ENCODE measurements around the gene SEC14L3. TPM values are rescaled to one million over a fixed set of nuclear protein-coding genes. Genes with fewer than 3 reads are reported as not detected.

SEC14L3 gene
- total RNA-seq, 4 donors from 2014 or later, result not detected

DNA sequence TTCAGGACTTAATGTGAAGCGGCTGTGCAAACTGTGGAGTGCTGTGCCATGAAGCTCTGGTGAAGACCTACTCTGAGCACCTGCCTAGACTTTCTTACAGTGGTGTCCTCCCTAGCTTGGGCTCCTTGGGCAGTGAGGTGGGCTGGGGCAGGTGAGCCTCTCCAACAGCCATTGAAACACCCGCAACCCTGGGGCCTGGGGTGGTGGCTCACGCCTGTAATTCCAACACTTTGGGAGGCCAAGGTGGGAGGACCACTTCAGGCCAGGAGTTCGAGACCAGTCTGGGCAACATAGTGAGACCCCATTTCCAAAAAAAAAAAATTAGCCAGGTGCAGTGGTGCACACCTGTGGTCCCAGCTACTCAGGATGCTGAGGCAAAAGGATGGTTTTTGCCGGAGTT, 14.3 kb upstream of the SEC14L3 start:
- Histone ChIP-seq H3K36me3 (no peaks in the 10 kb centered on the region), H3K27ac (no peak overlapping the region), H3K9me3 (no peaks in the 10 kb centered on the region), H3K4me1 (no peaks in the 10 kb centered on the region), H3K4me3 (no peak overlapping the region), H3K27me3 (no peaks in the 10 kb centered on the region)
- in situ Hi-C loops (cut with MboI; ENCODE audit: low pct_ligation_motif_present in 1 of 4, low pct_unique_long_range_greater_than_20kb in 1 of 4, low sequenced_read_pairs in 3 of 4) (loop anchor here in 2 of 4 donors (25.0 kb wide), 2 partner anchors 99 to 374 kb away; partner anchors contain the start of genes RNF215 (in 1 of the 2) and SEC14L2 (in 1 of the 2)), intact Hi-C loops (cut with DNase I; ENCODE audit: low total_unique reads) (loop anchor here (5.0 kb wide), 1 partner anchor 224 kb away; no protein-coding TSS in a partner anchor)
- DNase-seq, result no peak
- 71 to 92% methylated on average over 1 to 5 of the region's 5 CpGs for WGBS, 2 donors (ENCODE audit: low coverage in 1 of 2)
- TF ChIP-seq EP300 (IDR thresholded peaks at IDR 0.05; ENCODE audit: low read depth) (no peak), POLR2AphosphoS5 (IDR thresholded peaks at IDR 0.05) (no peak), POLR2A (IDR thresholded peaks at IDR 0.05) (no peak)
- TF ChIP-seq, protein P1, sequence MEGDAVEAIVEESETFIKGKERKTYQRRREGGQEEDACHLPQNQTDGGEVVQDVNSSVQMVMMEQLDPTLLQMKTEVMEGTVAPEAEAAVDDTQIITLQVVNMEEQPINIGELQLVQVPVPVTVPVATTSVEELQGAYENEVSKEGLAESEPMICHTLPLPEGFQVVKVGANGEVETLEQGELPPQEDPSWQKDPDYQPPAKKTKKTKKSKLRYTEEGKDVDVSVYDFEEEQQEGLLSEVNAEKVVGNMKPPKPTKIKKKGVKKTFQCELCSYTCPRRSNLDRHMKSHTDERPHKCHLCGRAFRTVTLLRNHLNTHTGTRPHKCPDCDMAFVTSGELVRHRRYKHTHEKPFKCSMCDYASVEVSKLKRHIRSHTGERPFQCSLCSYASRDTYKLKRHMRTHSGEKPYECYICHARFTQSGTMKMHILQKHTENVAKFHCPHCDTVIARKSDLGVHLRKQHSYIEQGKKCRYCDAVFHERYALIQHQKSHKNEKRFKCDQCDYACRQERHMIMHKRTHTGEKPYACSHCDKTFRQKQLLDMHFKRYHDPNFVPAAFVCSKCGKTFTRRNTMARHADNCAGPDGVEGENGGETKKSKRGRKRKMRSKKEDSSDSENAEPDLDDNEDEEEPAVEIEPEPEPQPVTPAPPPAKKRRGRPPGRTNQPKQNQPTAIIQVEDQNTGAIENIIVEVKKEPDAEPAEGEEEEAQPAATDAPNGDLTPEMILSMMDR (IDR thresholded peaks at IDR 0.05), result no peak

DNA sequence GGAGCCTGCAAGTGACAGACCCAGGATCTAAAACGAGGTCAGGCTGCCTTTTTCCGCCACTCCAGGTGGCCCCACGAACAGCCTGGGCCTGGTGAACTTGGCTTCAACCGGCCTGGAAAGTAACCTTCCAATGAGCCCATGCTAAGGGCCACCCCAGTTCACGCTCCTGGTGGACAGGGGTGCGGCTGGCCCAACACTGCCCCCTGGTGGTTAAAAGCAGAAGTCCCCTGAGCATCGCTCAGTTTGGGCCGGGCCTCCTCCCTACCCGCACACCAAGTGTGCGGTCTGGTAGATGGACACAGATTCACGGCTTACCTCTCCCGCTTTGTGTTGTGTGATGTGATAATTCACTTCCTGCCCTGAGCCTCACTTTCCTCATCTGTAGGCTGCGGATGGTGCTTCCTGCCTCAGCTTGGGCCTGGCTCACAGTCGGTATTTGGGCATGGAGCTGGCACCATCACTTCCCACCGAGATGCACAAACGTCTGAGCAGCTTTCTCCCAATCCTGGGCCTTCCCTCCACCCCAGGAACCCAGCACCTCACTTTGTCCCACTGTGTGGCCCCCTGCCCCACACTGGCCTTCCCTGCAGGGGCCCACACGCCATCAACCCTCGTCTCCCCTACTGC, 13.7 kb upstream of the SEC14L3 start:
- intact Hi-C loops (cut with DNase I; ENCODE audit: low total_unique reads) (loop anchor here (2.0 to 5.0 kb wide), 2 partner anchors 95 to 223 kb away; no protein-coding TSS in a partner anchor), in situ Hi-C loops (cut with MboI; ENCODE audit: low pct_ligation_motif_present in 1 of 4, low pct_unique_long_range_greater_than_20kb in 1 of 4, low sequenced_read_pairs in 3 of 4) (loop anchor here in 2 of 4 donors (25.0 kb wide), 2 partner anchors 98 to 373 kb away; partner anchors contain the start of genes RNF215 (in 1 of the 2) and SEC14L2 (in 1 of the 2))
- Histone ChIP-seq H3K9me3 (no peaks in the 10 kb centered on the region), H3K27ac (no peak overlapping the region), H3K36me3 (no peaks in the 10 kb centered on the region), H3K27me3 (no peaks in the 10 kb centered on the region), H3K4me1 (no peaks in the 10 kb centered on the region), H3K4me3 (no peak overlapping the region)
- TF ChIP-seq, protein P1 (IDR thresholded peaks at IDR 0.05), result peak; percentile 95 to 98 (median 95)
- TF ChIP-seq EP300 (IDR thresholded peaks at IDR 0.05; ENCODE audit: low read depth), result no peak
- DNase-seq, result peak; percentile 72
- WGBS, 2 donors (ENCODE audit: low coverage in 1 of 2), result 13 to 29% methylated on average over 3 to 15 of the region's 18 CpGs

DNA sequence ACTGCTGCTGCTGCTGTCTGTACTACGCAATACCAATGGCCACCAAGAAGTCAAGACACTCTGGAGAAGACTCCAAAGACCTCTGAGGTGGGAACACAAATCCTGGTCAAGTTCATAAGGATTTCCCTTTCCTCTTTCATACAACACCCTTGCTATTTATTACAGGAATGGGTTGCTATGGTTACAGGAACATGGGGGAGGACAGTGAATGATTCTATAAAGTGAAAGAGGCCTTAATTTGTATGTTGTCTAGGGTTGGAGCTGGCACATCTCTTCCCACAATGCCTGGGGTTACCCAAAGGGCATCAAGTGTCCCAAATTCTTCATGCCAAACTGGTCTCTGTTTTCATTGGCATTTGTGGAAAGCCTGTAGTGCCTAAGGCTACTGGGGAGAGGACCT, 11.4 kb upstream of the SEC14L3 start:
- DNase-seq, result no peak
- no peaks in the 10 kb centered on the region for H3K27me3 ChIP-seq
- no peak overlapping the region for H3K27ac ChIP-seq
- no peaks in the 10 kb centered on the region for H3K36me3 ChIP-seq
- 89% methylated on average over 1 of the region's 1 CpG; no CpG with 5 or more reads in 1 of the 2 donors for WGBS, 2 donors (ENCODE audit: low coverage in 1 of 2)
- TF ChIP-seq POLR2A (IDR thresholded peaks at IDR 0.05) (no peak), POLR2AphosphoS5 (IDR thresholded peaks at IDR 0.05) (no peak), EP300 (IDR thresholded peaks at IDR 0.05; ENCODE audit: low read depth) (no peak)
- TF ChIP-seq, protein P1 (IDR thresholded peaks at IDR 0.05), result no peak
- no peak overlapping the region for H3K4me3 ChIP-seq
- intact Hi-C loops (cut with DNase I; ENCODE audit: low total_unique reads) (no loop called here), in situ Hi-C loops (cut with MboI; ENCODE audit: low pct_ligation_motif_present in 1 of 4, low pct_unique_long_range_greater_than_20kb in 1 of 4, low sequenced_read_pairs in 3 of 4) (loop anchor here in 3 of 4 donors (5.0 to 25.0 kb wide), 3 partner anchors 91 to 371 kb away; partner anchors contain the start of genes RNF215 (in 1 of the 3) and SEC14L2 (in 1 of the 3))
- H3K4me1 ChIP-seq, result no peaks in the 10 kb centered on the region
- no peaks in the 10 kb centered on the region for H3K9me3 ChIP-seq

DNA sequence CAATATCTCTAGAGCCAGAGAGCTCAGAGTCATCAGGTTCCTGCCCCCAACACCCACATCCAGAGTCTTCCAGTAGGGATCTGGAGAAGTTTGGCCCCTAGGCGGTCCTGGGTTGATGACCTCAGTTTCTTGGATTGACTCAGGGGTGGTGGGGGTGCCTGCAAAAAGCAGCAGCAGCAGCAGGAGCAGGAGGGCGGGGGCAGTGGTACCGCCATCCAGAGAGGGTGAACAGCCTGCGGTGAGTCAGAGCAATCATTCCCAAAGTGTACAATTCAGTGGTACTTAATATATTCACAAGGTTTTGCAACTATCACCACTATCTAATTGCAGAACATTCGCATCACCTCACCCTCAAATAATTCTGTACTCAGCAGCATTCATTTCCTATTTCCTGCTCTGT, 9.9 kb upstream of the SEC14L3 start:
- Histone ChIP-seq H3K9me3 (no peaks in the 10 kb centered on the region), H3K27ac (no peak overlapping the region), H3K36me3 (no peaks in the 10 kb centered on the region), H3K4me3 (no peak overlapping the region), H3K27me3 (no peaks in the 10 kb centered on the region), H3K4me1 (no peaks in the 10 kb centered on the region)
- TF ChIP-seq POLR2AphosphoS5 (IDR thresholded peaks at IDR 0.05), result no peak
- no peak for TF ChIP-seq POLR2A (IDR thresholded peaks at IDR 0.05)
- TF ChIP-seq EP300 (IDR thresholded peaks at IDR 0.05; ENCODE audit: low read depth), result no peak
- TF ChIP-seq, protein P1 (IDR thresholded peaks at IDR 0.05), result no peak
- DNase-seq, result no peak
- in situ Hi-C loops (cut with MboI; ENCODE audit: low pct_ligation_motif_present in 1 of 4, low pct_unique_long_range_greater_than_20kb in 1 of 4, low sequenced_read_pairs in 3 of 4) (loop anchor here in 3 of 4 donors (5.0 to 25.0 kb wide), 3 partner anchors 89 to 369 kb away; partner anchors contain the start of genes RNF215 (in 1 of the 3) and SEC14L2 (in 1 of the 3)), intact Hi-C loops (cut with DNase I; ENCODE audit: low total_unique reads) (no loop called here)
- WGBS, 2 donors (ENCODE audit: low coverage in 1 of 2), result 67 to 73% methylated on average over 1 to 5 of the region's 5 CpGs
